GM23338 (cell line): ENCODE measurements around the gene MARCHF3.

Experiments used
- CTCF ChIP-seq, 2 experiments: fragments of 200-600 bp in 1 of 2; sonication (generic) in 1 of 2; conservative IDR thresholded peaks; 2 replicates each; pipeline versions ENCODE4 v1.5.1 to v1.6.1; 2016 to 2017; ENCODE audit warnings: antibody characterized with exemption in 2 of 2, low read depth in 2 of 2, mild to moderate bottlenecking in 2 of 2, moderate library complexity in 1 of 2
- POLR2AphosphoS5 ChIP-seq: IDR thresholded peaks from 2 replicates; pipeline ENCODE4 v1.6.1; 2016; ENCODE audit warnings: antibody characterized with exemption, low read depth
- REST ChIP-seq: IDR thresholded peaks from one replicate; pipeline ENCODE4 v1.6.1; 2018; ENCODE audit warnings: antibody characterized with exemption; ENCODE audit not compliant: unreplicated experiment
- STAT1 ChIP-seq: IDR thresholded peaks from one replicate; pipeline ENCODE4 v1.6.1; 2016; ENCODE audit warnings: antibody characterized with exemption; ENCODE audit not compliant: unreplicated experiment

DNA sequence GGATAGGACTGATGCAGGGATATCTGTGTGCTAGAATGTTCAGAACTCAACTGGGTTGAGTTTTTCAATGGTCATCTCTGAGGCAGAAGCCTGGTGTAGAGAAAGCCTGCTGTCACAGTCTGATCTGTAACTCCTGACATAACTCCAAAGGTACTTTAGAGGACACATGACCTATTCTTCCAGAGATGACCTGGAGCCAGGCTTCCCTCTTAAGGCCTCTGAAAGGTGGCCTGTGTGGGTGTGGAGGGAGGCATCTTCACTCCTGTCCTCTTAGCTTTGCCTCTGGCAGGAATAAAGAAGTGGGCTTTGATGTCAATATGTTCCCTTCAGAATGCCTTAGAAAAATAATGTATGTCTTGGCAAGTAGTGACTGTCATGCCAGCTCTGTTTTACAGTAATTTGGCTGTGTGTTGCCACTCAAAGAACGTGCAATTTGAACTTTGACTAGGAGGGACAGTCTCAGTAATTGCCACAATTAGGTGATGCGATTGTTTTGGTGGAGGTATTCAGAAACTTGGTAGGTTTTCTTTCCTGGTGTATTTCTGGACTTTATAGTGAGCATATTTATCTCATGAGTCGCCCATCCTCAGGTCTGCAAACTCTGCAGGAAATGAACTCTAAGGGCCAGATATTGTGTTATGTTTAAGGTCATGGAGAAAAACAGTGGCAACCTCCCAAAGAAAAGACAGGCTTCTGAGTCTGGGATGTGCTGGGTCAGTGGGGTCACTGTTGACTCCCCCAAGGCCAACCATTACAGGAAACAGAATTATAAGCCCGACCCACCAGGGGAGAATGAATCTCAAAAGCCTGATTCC lies 46.2 kb upstream of the MARCHF3 start:
- no peak for TF ChIP-seq CTCF (conservative IDR thresholded peaks at IDR 0.05; ENCODE audit: low read depth in 2 of 2)
- TF ChIP-seq REST, result no peak
- no peak for TF ChIP-seq POLR2AphosphoS5
- TF ChIP-seq STAT1, result no peak
